Gastroesophageal sphincter (tissue), 4 donors: Measurements from ENCODE around the gene PPP6C. TPM values are rescaled to one million over a fixed set of nuclear protein-coding genes. Genes with fewer than 3 reads are reported as not detected.
"Not testable (repeated sequence)": the region's sequence is repeated elsewhere in the genome, so short reads cannot be mapped to it uniquely, and the experiment has no call there.

Experiments
- ATAC-seq: fragments of 150-250 bp; one replicate; pipeline ENCODE4 v1.9.1; 2016; ENCODE audit warnings: mild to moderate bottlenecking, moderate library complexity
- H3K27ac ChIP-seq, 4 donors: fragments of 200-600 bp; sonication (generic) in 3 of 4; 1 replicate in 3 of 4; 2 replicates in 1 of 4; pipeline ENCODE4 v1.5.1; 2016 to 2019
- H3K27me3 ChIP-seq: fragments of 200-600 bp; sonication (generic); one replicate; pipeline ENCODE4 v1.5.1; 2019
- H3K36me3 ChIP-seq, 2 donors: fragments of 200-600 bp; sonication (generic); one replicate each; pipeline ENCODE4 v1.5.1; 2019; ENCODE audit warnings: control low read depth in 1 of 2
- H3K4me1 ChIP-seq, 3 donors: fragments of 200-600 bp; sonication (generic); 1 replicate in 2 of 3; 2 replicates in 1 of 3; pipeline ENCODE4 v1.5.1; 2016 to 2019; ENCODE audit warnings: control low read depth in 2 of 3
- H3K4me3 ChIP-seq, 2 donors: fragments of 200-600 bp; sonication (generic); one replicate each; pipeline ENCODE4 v1.5.1; 2019; ENCODE audit warnings: mild to moderate bottlenecking in 1 of 2, moderate library complexity in 1 of 2
- H3K9me3 ChIP-seq, 3 donors: fragments of 200-600 bp; sonication (generic); one replicate each; pipeline ENCODE4 v1.5.1; 2017 to 2019; ENCODE audit warnings: control low read depth in 2 of 3
- CTCF ChIP-seq, 4 experiments: fragments of 200-600 bp in 2 of 4; fragments of 450-650 bp in 2 of 4; sonication (generic) in 1 of 4; IDR thresholded peaks; one replicate each; pipeline ENCODE4 v1.5.1; 2017 to 2019; ENCODE audit warnings: antibody characterized with exemption in 4 of 4, mild to moderate bottlenecking in 2 of 4, moderate library complexity in 2 of 4
- EP300 ChIP-seq: sonication (generic); formaldehyde crosslinking; IDR thresholded peaks from one replicate; pipeline ENCODE4 v1.6.1; 2017; ENCODE audit warnings: antibody characterized with exemption, mild to moderate bottlenecking
- POLR2A ChIP-seq, 2 donors: fragments of 450-650 bp; IDR thresholded peaks; one replicate each; pipeline ENCODE4 v1.6.1; 2017; ENCODE audit warnings: antibody characterized with exemption in 2 of 2, mild to moderate bottlenecking in 2 of 2, moderate library complexity in 1 of 2
- POLR2AphosphoS5 ChIP-seq: sonication (generic); formaldehyde crosslinking; IDR thresholded peaks from one replicate; pipeline ENCODE4 v1.6.1; 2017; ENCODE audit warnings: antibody characterized with exemption
- WGBS, 2 donors: methylation state at CpG; one replicate each; pipeline ENCODE4 v1.1.5; 2018; ENCODE audit warnings: low coverage in 1 of 2; 5-methylcytosine and 5-hydroxymethylcytosine counted together
- total RNA-seq, 4 donors: library from RNA; depleted of rRNA; stranded (reverse); fragments of >200 nt; gene quantifications; one replicate each; pipeline ENCODE4 v1.1.0, GENCODE V29; 2016

Gene PPP6C
- total RNA-seq, 4 donors from 2014 or later: 28.5 to 49.9 (median 38.0) TPM

GRCh38 chr9:125235804-125236519 is 46.4 kb upstream of the PPP6C start:
- peak overlapping the region in 1 of 4 donors; percentile 19 for H3K27ac ChIP-seq
- ATAC-seq: no peak
- no peak for TF ChIP-seq POLR2A (IDR thresholded peaks at IDR 0.05)
- no peak for TF ChIP-seq EP300
- no peak for TF ChIP-seq POLR2AphosphoS5
- TF ChIP-seq CTCF (IDR thresholded peaks at IDR 0.05): no peak
- no peaks in the 10 kb centered on the region for H3K9me3 ChIP-seq
- no peaks in the 10 kb centered on the region for H3K27me3 ChIP-seq
- H3K4me1 ChIP-seq: peaks cover 2 to 58% (median 33%) of the 10 kb centered on the region in 3 donors
- 45 to 46% methylated on average over 4 to 5 of the region's 5 CpGs for WGBS, 2 donors
- H3K36me3 ChIP-seq: peaks cover 0 to 82% of the 10 kb centered on the region in 2 donors
- no peak overlapping the region for H3K4me3 ChIP-seq

DNA sequence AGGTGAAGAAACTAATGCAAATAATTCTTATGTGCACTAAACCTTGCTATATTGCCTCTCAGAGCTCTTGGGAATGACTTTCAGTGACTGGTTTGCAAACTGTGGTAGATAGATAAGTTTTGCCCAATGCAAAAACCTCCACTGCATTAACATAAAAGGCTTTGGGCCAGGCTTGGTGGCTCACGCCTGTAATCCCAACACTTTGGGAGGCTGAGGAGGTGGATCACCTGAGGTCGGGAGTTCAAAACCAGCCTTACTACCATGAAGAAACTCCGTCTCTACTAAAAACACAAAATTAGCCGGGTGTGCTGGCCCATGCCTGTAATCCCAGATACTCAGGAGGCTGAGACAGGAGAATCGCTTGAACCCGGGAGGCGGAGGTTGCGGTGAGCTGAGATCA is 44.5 kb upstream of the PPP6C start:
- not testable (repeated sequence) for ATAC-seq, H3K27me3 ChIP-seq, H3K4me3 ChIP-seq, H3K9me3 ChIP-seq, H3K27ac ChIP-seq
- Histone ChIP-seq H3K4me1 (peaks cover 2 to 45% (median 28%) of the 10 kb centered on the region in 3 donors), H3K36me3 (peaks cover 0 to 93% of the 10 kb centered on the region in 2 donors)
- 87 to 97% methylated on average over 6 of the region's 8 CpGs for WGBS, 2 donors

- 0 to 19% methylated on average over 1 to 3 of the region's 3 CpGs for WGBS, 2 donors
- ATAC-seq: no peak
- H3K36me3 ChIP-seq: peaks cover 0 to 93% of the 10 kb centered on the region in 2 donors
Observed at GRCh38 chr9:125233678-125234077, 44.1 kb upstream of the PPP6C start.

DNA sequence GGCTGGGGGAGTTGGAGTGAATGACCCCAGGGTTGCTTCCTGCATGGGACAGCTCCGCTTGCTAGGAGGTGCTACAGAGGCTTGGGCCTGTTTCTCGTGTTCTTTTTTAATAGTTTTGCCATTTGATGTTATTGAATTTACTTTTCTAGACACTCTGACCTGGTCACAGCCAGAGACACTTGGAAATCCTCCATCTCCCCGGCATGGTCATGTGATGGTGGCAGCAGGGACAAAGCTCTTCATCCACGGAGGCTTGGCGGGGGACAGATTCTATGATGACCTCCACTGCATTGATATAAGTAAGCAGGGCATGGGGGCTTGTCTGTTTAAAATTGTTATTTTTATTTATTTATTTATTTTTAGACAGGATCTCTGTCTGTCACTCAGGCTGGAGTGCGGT is 38.2 kb upstream of the PPP6C start:
- Histone ChIP-seq H3K4me1 (no peaks in the 10 kb centered on the region), H3K4me3 (no peak overlapping the region), H3K9me3 (no peaks in the 10 kb centered on the region), H3K27ac (no peak overlapping the region), H3K27me3 (no peaks in the 10 kb centered on the region), H3K36me3 (peaks cover 0 to 81% of the 10 kb centered on the region in 2 donors)
- 90 to 96% methylated on average over 4 to 6 of the region's 6 CpGs for WGBS, 2 donors
- TF ChIP-seq EP300: no peak
- TF ChIP-seq CTCF (IDR thresholded peaks at IDR 0.05): no peak
- TF ChIP-seq POLR2A (IDR thresholded peaks at IDR 0.05): no peak
- no peak for TF ChIP-seq POLR2AphosphoS5
- no peak for ATAC-seq

More at GRCh38 chr9:125233678-125234077, 44.1 kb upstream of the PPP6C start:
- Histone ChIP-seq H3K4me3 (no peak overlapping the region), H3K27me3 (no peaks in the 10 kb centered on the region), H3K27ac (peak overlapping the region in 1 of 4 donors; percentile 24), H3K9me3 (no peaks in the 10 kb centered on the region), H3K4me1 (peaks cover 2 to 41% (median 24%) of the 10 kb centered on the region in 3 donors)
- peak; percentile 52 for TF ChIP-seq POLR2AphosphoS5
- no peak for TF ChIP-seq EP300
- TF ChIP-seq CTCF (IDR thresholded peaks at IDR 0.05): no peak
- no peak for TF ChIP-seq POLR2A (IDR thresholded peaks at IDR 0.05)

DNA sequence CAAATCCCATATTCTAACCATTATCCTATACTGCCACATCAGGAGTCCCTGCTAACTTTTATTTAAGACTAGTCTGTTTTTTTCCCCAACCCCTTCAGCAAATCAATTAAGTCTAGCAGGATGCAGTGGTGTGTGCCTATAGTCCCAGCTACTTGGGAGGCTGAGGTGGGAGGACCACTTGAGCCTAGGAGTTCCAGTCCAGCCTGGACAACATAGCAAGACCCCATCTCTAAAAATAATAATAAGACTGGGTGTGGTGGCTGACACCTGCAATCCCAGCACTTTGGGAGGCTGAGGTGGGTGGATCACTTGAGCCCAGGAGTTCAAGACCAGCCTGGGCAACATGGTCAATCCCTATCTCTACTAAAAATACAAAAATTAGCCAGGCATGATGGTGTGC is 35.3 kb upstream of the PPP6C start:
- not testable (repeated sequence) for H3K4me1 ChIP-seq, H3K27me3 ChIP-seq, ATAC-seq, H3K9me3 ChIP-seq, H3K4me3 ChIP-seq, H3K27ac ChIP-seq
- peaks cover 0 to 86% of the 10 kb centered on the region in 2 donors for H3K36me3 ChIP-seq

GRCh38 chr9:125218621-125219020 is 29.0 kb upstream of the PPP6C start:
- no peaks in the 10 kb centered on the region for H3K9me3 ChIP-seq
- TF ChIP-seq POLR2A (IDR thresholded peaks at IDR 0.05) (no peak), EP300 (no peak), CTCF (IDR thresholded peaks at IDR 0.05) (no peak), POLR2AphosphoS5 (no peak)
- H3K27me3 ChIP-seq: no peaks in the 10 kb centered on the region
- ATAC-seq: no peak
- H3K27ac ChIP-seq: no peak overlapping the region
- no peaks in the 10 kb centered on the region for H3K4me1 ChIP-seq
- H3K36me3 ChIP-seq: peaks cover 0 to 81% of the 10 kb centered on the region in 2 donors
- whole genome bisulfite sequencing, 2 donors: 83 to 94% methylated on average over 3 of the region's 3 CpGs
- H3K4me3 ChIP-seq: no peak overlapping the region
